ENCODE results near the gene NUDCD2. TPM values are rescaled to one million over a fixed set of nuclear protein-coding genes. Genes with fewer than 3 reads are reported as not detected.

Gene NUDCD2
- total RNA-seq, 1 donor from 2014 or later: 15.9 TPM

DNA sequence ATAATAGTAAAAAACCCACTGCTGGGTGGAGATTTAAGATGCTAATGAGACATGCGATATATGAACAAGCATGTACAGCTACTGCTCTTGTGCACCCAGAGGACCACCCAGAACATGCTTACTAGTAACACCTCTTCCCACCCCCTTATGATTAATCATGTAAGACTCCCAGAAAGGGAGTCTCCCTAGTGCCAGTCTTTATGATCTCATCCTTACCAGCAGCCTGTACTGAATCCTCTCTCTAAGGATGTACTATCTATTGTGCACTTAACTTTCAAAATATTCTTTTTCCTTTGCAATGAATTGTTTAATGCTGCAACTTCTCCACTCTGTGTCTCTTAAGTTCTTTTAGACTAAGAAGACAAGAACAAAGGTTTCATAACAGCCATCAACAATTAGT, 36.4 kb upstream of the NUDCD2 start:
- no peak overlapping the region for H3K27ac Mint-ChIP-seq (ENCODE audit: unreplicated experiment)

DNA sequence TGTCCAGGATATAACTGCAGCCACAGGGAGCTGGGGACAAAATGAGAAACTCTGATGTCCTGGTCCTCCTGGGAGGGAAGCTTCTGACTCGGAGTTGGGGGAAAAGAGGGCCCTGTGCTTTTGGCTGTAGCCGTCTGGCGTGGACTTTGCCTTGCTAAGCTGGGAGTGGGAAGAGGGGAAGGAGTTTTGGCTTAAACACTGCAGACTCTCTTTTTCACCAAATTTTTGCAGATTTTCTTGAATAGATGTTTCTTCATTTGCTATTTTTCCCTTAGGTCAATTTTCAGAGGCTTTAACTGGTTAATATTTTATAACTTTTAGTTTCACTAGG, 29.8 kb upstream of the NUDCD2 start:
- Histone ChIP-seq H4K20me1 (ENCODE audit: insufficient read depth, low read length) (no peaks in the 10 kb centered on the region), H3K27me3 (ENCODE audit: insufficient read depth, low read length) (no peaks in the 10 kb centered on the region), H3K4me3 (ENCODE audit: insufficient read depth, low read depth, low read length) (no peak overlapping the region), H3K79me2 (ENCODE audit: insufficient read depth, low read length) (no peaks in the 10 kb centered on the region), H3K4me1 (ENCODE audit: insufficient read depth, low read length) (no peaks in the 10 kb centered on the region), H3K4me2 (ENCODE audit: low read length) (no peak overlapping the region), H3K36me3 (ENCODE audit: insufficient read depth, low read length) (peaks cover 2% of the 10 kb centered on the region), H3K9me3 (ENCODE audit: insufficient read depth, low read depth, low read length) (no peaks in the 10 kb centered on the region), H3K27ac (ENCODE audit: low read depth, low read length) (no peak overlapping the region), H2AFZ (ENCODE audit: low read depth, low read length) (no peak overlapping the region), H3K9ac (ENCODE audit: low read length) (no peak overlapping the region)
- Mint-ChIP-seq H3K27ac (ENCODE audit: unreplicated experiment) (no peak overlapping the region), H3K27me3 (ENCODE audit: low read depth, unreplicated experiment) (no peaks in the 10 kb centered on the region), H3K9me3 (ENCODE audit: unreplicated experiment) (no peaks in the 10 kb centered on the region), H3K4me1 (ENCODE audit: low read depth, unreplicated experiment) (no peaks in the 10 kb centered on the region), H3K4me3 (ENCODE audit: unreplicated experiment) (no peak overlapping the region), H3K36me3 (ENCODE audit: low read depth, unreplicated experiment) (no peaks in the 10 kb centered on the region)
- DNase-seq (ENCODE audit: low read depth) (no peak), FAIRE-seq (no peak)
- TF ChIP-seq, protein P1, sequence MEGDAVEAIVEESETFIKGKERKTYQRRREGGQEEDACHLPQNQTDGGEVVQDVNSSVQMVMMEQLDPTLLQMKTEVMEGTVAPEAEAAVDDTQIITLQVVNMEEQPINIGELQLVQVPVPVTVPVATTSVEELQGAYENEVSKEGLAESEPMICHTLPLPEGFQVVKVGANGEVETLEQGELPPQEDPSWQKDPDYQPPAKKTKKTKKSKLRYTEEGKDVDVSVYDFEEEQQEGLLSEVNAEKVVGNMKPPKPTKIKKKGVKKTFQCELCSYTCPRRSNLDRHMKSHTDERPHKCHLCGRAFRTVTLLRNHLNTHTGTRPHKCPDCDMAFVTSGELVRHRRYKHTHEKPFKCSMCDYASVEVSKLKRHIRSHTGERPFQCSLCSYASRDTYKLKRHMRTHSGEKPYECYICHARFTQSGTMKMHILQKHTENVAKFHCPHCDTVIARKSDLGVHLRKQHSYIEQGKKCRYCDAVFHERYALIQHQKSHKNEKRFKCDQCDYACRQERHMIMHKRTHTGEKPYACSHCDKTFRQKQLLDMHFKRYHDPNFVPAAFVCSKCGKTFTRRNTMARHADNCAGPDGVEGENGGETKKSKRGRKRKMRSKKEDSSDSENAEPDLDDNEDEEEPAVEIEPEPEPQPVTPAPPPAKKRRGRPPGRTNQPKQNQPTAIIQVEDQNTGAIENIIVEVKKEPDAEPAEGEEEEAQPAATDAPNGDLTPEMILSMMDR (IDR thresholded peaks at IDR 0.05; ENCODE audit: insufficient read depth, low read depth, low read length): no peak
- no peak for TF ChIP-seq EZH2 (IDR thresholded peaks at IDR 0.05; ENCODE audit: insufficient read depth, low read length)

More for the DNA sequence above, 36.4 kb upstream of the NUDCD2 start:
- Mint-ChIP-seq H3K4me1 (ENCODE audit: low read depth, unreplicated experiment) (peaks cover 6% of the 10 kb centered on the region), H3K9me3 (ENCODE audit: unreplicated experiment) (no peaks in the 10 kb centered on the region), H3K27me3 (ENCODE audit: low read depth, unreplicated experiment) (no peaks in the 10 kb centered on the region), H3K36me3 (ENCODE audit: low read depth, unreplicated experiment) (no peaks in the 10 kb centered on the region), H3K4me3 (ENCODE audit: unreplicated experiment) (no peak overlapping the region)
- no peak overlapping the region for H3K27ac ChIP-seq (ENCODE audit: low read depth, low read length)
- no peaks in the 10 kb centered on the region for H4K20me1 ChIP-seq (ENCODE audit: insufficient read depth, low read length)
- H3K4me3 ChIP-seq (ENCODE audit: insufficient read depth, low read depth, low read length): no peak overlapping the region
- H3K9ac ChIP-seq (ENCODE audit: low read length): no peak overlapping the region
- H3K9me3 ChIP-seq (ENCODE audit: insufficient read depth, low read depth, low read length): no peaks in the 10 kb centered on the region
- no peak overlapping the region for H3K4me2 ChIP-seq (ENCODE audit: low read length)
- H3K4me1 ChIP-seq (ENCODE audit: insufficient read depth, low read length): peaks cover 6% of the 10 kb centered on the region
- DNase-seq (ENCODE audit: low read depth) (peak; percentile 27), FAIRE-seq (no peak)
- H3K79me2 ChIP-seq (ENCODE audit: insufficient read depth, low read length): no peaks in the 10 kb centered on the region
- no peaks in the 10 kb centered on the region for H3K27me3 ChIP-seq (ENCODE audit: insufficient read depth, low read length)
- H2AFZ ChIP-seq (ENCODE audit: low read depth, low read length): no peak overlapping the region
- H3K36me3 ChIP-seq (ENCODE audit: insufficient read depth, low read length): no peaks in the 10 kb centered on the region
- TF ChIP-seq, protein P1 (IDR thresholded peaks at IDR 0.05; ENCODE audit: insufficient read depth, low read depth, low read length): no peak
- TF ChIP-seq EZH2 (IDR thresholded peaks at IDR 0.05; ENCODE audit: insufficient read depth, low read length): no peak

DNA sequence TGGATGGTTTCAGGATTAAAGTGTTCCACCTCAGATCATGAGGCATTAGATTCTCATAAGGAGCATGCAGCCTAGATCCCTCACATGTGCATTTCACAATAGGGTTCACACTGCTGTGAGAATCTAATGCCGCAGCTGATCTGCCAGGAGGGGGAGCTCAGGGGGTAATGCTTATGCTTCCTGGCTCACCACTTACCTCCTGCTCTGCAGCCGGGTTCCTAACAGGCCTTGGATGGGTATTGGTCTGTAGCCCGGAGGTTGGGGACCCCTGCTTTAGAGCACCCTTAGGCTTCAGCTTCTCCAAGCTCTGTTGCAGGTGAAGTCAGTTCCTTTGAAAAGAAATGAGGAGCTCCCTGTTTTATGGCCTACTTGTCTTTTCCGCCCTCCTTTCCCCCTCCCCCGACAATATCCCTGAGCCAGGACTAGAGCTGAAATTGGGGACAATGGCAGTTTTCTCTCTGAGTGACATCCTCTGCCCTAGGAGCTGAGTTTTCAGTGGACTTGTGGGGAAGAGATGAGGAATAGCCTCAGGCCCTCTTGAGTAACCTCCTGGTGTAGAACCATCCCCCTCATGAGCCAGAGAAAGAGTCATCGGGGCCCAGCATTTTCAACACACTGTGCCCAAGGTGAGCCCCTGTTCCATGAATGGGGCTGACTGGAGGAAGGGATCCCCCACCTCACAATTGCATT, 29.3 kb upstream of the NUDCD2 start:
- no peak overlapping the region for H3K9ac ChIP-seq (ENCODE audit: low read length)
- H3K27ac ChIP-seq (ENCODE audit: low read depth, low read length): no peak overlapping the region
- no peaks in the 10 kb centered on the region for H3K9me3 ChIP-seq (ENCODE audit: insufficient read depth, low read depth, low read length)
- H3K27me3 ChIP-seq (ENCODE audit: insufficient read depth, low read length): no peaks in the 10 kb centered on the region
- no peaks in the 10 kb centered on the region for H3K27me3 Mint-ChIP-seq (ENCODE audit: low read depth, unreplicated experiment)
- no peaks in the 10 kb centered on the region for H4K20me1 ChIP-seq (ENCODE audit: insufficient read depth, low read length)
- H3K4me3 ChIP-seq (ENCODE audit: insufficient read depth, low read depth, low read length): no peak overlapping the region
- no peak overlapping the region for H3K4me2 ChIP-seq (ENCODE audit: low read length)
- no peak overlapping the region for H2AFZ ChIP-seq (ENCODE audit: low read depth, low read length)
- no peaks in the 10 kb centered on the region for H3K4me1 Mint-ChIP-seq (ENCODE audit: low read depth, unreplicated experiment)
- TF ChIP-seq, protein P1 (IDR thresholded peaks at IDR 0.05; ENCODE audit: insufficient read depth, low read depth, low read length): no peak
- TF ChIP-seq EZH2 (IDR thresholded peaks at IDR 0.05; ENCODE audit: insufficient read depth, low read length): no peak
- no peaks in the 10 kb centered on the region for H3K9me3 Mint-ChIP-seq (ENCODE audit: unreplicated experiment)
- H3K36me3 Mint-ChIP-seq (ENCODE audit: low read depth, unreplicated experiment): no peaks in the 10 kb centered on the region
- H3K4me3 Mint-ChIP-seq (ENCODE audit: unreplicated experiment): no peak overlapping the region
- peaks cover 2% of the 10 kb centered on the region for H3K36me3 ChIP-seq (ENCODE audit: insufficient read depth, low read length)
- H3K79me2 ChIP-seq (ENCODE audit: insufficient read depth, low read length): no peaks in the 10 kb centered on the region
- no peaks in the 10 kb centered on the region for H3K4me1 ChIP-seq (ENCODE audit: insufficient read depth, low read length)
- FAIRE-seq (no peak), DNase-seq (ENCODE audit: low read depth) (no peak)
- no peak overlapping the region for H3K27ac Mint-ChIP-seq (ENCODE audit: unreplicated experiment)
